MM.1S (cell line): ENCODE results near the gene JPH3.

Experiments used
- CTCF ChIP-seq: fragments of 300-600 bp; sonication (generic); IDR thresholded peaks from 2 replicates; pipeline ENCODE4 v1.5.1; 2016; ENCODE audit warnings: antibody characterized with exemption, low read length, mixed read lengths
- EZH2 ChIP-seq: fragments of 300-600 bp; sonication (generic); optimal IDR thresholded peaks from 2 replicates; pipeline ENCODE3; 2017; ENCODE audit warnings: low read depth, mild to moderate bottlenecking, antibody characterized with exemption, low read length, mixed read lengths

GRCh38 chr16:87677830-87678229, 75.5 kb downstream of the JPH3 start:
- TF ChIP-seq CTCF: no peak
- TF ChIP-seq EZH2: no peak
